HUES48 (cell line): ENCODE results near the gene EPHA4.

ENCODE experiments used
- H3K27ac ChIP-seq: one replicate; pipeline ENCODE4 v1.7.0; 2013; ENCODE audit warnings: low read depth, low read length, inconsistent platforms
- H3K27me3 ChIP-seq: 2 replicates; pipeline ENCODE4 v1.6.1; 2013; ENCODE audit warnings: mild to moderate bottlenecking, low read length; ENCODE audit not compliant: control insufficient read depth, insufficient read depth
- H3K36me3 ChIP-seq: 2 replicates; pipeline ENCODE4 v1.6.1; 2013; ENCODE audit warnings: low read length; ENCODE audit not compliant: control insufficient read depth, insufficient read depth
- H3K4me1 ChIP-seq: 2 replicates; pipeline ENCODE4 v1.6.1; 2013; ENCODE audit warnings: mild to moderate bottlenecking, low read length; ENCODE audit not compliant: control insufficient read depth, insufficient read depth
- H3K4me3 ChIP-seq: 2 replicates; pipeline ENCODE4 v1.5.1; 2013; ENCODE audit warnings: mild to moderate bottlenecking, low read depth, low read length
- H3K9ac ChIP-seq: 2 replicates; pipeline ENCODE4 v1.6.1; 2013; ENCODE audit warnings: mild to moderate bottlenecking, low read depth, low read length, moderate library complexity
- H3K9me3 ChIP-seq: 2 replicates; pipeline ENCODE4 v1.6.1; 2013; ENCODE audit warnings: low read length; ENCODE audit not compliant: control insufficient read depth, insufficient read depth

EPHA4 gene

DNA sequence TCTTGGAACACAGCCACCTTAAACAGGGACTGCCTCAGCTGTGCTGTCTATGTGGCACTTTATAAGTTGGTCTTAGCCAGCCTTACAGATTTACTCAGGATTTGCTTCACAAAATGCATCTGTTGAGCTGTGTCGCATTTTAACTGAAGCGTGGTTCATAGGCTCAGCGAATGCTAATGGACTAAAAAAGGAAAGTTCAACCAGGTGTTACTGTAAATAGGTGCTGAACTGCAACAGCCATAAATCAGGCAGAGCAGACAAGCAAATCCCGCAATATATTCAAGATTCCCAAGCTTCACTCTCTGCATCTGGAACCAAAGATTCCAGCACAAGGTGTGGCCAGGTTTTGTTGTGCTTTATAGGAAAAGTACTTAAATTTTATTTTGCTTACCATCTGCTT, 130.0 kb downstream of the EPHA4 start:
- Histone ChIP-seq H3K36me3 (0 out of 2 replicates have a peak, but pooled peaks cover 3% of the 10 kb centered on the region), H3K4me1 (no peaks in the 10 kb centered on the region), H3K9me3 (no peaks in the 10 kb centered on the region), H3K27me3 (no peaks in the 10 kb centered on the region), H3K9ac (no peak overlapping the region), H3K27ac (no peak overlapping the region), H3K4me3 (no peak overlapping the region)

DNA sequence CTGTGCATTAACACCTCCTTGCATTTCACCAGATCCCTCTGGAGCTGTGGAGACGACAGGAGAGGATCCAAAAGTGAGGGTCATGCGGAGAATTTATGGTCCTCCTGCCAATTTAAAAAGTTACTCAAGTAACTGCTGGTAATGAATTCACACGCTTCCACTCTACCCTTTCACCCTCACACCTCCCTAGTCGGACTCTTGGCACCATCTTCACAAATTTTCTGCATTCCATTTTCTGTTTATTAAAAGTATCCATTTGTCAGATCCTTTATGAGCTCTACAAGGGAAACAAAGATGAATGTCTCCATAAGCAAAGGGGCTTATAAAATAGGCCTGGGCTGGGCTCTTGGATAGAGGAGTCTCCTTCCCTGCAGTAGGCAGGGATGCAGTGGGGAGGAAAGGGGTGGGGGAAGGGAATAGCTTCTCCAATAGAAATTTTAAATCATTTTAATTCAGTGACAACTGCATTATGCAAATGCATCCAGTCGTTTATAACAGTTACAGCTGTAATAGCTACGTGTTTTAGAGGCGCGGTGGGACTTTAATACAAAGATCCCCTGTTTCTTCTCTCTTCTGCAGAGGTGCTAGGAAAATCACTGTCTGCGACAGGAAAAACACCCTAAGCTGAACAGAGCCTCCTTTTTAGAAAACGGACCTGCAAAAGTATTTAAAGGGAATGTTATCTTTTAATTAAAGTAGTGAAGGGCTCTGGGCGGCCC, 132.2 kb downstream of the EPHA4 start:
- 0 out of 2 replicates have a peak, but pooled peaks cover 3% of the 10 kb centered on the region for H3K36me3 ChIP-seq
- H3K4me1 ChIP-seq = peaks cover 19% of the 10 kb centered on the region
- no peak overlapping the region for H3K27ac ChIP-seq
- H3K4me3 ChIP-seq = no peak overlapping the region
- no peak overlapping the region for H3K9ac ChIP-seq
- H3K9me3 ChIP-seq = no peaks in the 10 kb centered on the region
- H3K27me3 ChIP-seq = no peaks in the 10 kb centered on the region

- no peak overlapping the region for H3K27ac ChIP-seq
- H3K9ac ChIP-seq = no peak overlapping the region
- H3K9me3 ChIP-seq = no peaks in the 10 kb centered on the region
- H3K36me3 ChIP-seq = no peaks in the 10 kb centered on the region; the same call in 1 of the 2 replicates
- no peaks in the 10 kb centered on the region for H3K27me3 ChIP-seq
- H3K4me3 ChIP-seq = no peak overlapping the region
- peaks cover 31% of the 10 kb centered on the region for H3K4me1 ChIP-seq
Measured at GRCh38 chr2:221437056-221437455, 135.0 kb downstream of the EPHA4 start.

- Histone ChIP-seq H3K4me1 (peaks cover 31% of the 10 kb centered on the region), H3K36me3 (no peaks in the 10 kb centered on the region; the same call in 1 of the 2 replicates), H3K27ac (no peak overlapping the region), H3K4me3 (no peak overlapping the region), H3K9ac (no peak overlapping the region), H3K9me3 (no peaks in the 10 kb centered on the region), H3K27me3 (no peaks in the 10 kb centered on the region)
Measured at GRCh38 chr2:221435171-221435570, 136.9 kb downstream of the EPHA4 start.

DNA sequence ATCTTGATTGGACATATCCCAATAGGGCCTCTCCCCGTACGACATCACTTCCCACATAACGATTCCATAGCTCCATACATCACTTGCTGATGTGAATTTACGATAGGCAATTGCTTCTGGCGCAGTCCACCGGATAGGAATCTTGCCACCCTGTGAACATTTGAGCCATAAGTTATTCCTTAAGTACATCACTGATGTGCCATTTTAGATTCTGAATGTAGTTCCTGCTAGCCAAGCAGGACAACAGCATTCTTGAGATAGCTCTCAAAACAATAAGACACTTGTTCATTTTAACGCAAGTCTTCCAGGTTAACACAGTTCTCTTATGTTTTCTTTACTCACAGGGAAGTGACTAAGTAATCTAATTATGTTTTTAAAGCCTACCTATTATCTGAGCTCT, 138.0 kb downstream of the EPHA4 start:
- Histone ChIP-seq H3K4me3 (no peak overlapping the region), H3K9me3 (no peaks in the 10 kb centered on the region), H3K4me1 (peaks cover 31% of the 10 kb centered on the region), H3K9ac (no peak overlapping the region), H3K27ac (no peak overlapping the region), H3K27me3 (no peaks in the 10 kb centered on the region), H3K36me3 (peaks cover 5% of the 10 kb centered on the region; the same call in 1 of the 2 replicates)

DNA sequence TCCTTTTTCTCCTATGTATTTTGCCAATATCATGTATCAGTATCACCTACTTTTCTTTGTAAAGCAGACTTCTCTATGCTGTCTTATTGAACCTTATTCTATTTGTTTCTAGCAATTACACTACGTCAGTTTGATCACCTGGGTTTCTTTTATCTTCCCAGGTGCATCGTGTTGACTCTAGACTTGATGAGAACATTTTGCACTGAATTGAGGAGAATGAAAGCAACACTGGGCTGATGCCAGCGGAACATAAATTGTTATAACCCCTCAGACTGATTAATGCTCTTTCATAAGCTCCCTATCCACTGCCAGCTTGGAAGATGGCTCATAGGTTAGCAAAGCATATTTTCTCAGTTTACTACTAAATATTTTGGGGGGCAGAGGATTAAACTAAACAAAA, 140.6 kb downstream of the EPHA4 start:
- Histone ChIP-seq H3K9ac (no peak overlapping the region), H3K27ac (no peak overlapping the region), H3K4me1 (peaks cover 27% of the 10 kb centered on the region), H3K9me3 (no peaks in the 10 kb centered on the region), H3K27me3 (no peaks in the 10 kb centered on the region), H3K36me3 (peaks cover 11% of the 10 kb centered on the region), H3K4me3 (no peak overlapping the region)

DNA sequence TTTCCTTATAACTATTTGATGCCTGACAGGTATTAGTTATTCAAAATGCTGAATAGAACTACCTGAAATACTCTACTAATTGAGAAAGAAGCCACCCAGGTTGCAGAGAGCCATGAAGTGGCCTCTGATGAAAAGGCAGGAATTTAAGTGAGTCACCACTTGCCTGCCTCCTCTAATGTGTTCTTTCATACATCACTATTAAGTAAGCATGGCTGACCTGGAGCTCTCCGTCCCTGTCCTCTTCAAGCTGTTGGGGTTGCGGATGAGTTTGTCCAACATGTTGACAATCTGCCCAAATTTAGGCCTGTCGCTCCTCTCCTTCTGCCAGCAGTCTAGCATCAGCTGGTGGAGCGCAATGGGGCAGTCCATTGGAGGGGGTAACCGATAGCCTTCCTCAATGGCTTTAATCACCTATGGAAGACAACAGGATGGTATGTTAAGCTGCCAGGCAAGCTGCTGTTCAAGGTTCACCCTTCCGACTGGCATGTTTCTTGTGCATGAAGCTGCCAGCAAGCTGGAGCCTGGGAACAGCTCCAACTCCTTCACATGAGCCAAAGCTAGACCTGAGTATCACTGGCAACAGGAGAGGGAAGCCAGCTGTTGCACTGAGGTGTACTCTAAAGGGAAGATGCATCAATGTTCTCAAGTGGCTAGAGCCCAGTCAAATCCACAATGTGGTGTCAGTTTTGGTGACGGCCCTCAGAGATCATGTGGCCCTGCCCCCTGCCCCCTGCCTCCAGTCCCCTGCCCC, 142.2 kb downstream of the EPHA4 start:
- Histone ChIP-seq H3K4me1 (peaks cover 11% of the 10 kb centered on the region), H3K9me3 (no peaks in the 10 kb centered on the region), H3K27me3 (no peaks in the 10 kb centered on the region), H3K36me3 (peaks cover 13% of the 10 kb centered on the region), H3K27ac (no peak overlapping the region), H3K4me3 (no peak overlapping the region), H3K9ac (no peak overlapping the region)

DNA sequence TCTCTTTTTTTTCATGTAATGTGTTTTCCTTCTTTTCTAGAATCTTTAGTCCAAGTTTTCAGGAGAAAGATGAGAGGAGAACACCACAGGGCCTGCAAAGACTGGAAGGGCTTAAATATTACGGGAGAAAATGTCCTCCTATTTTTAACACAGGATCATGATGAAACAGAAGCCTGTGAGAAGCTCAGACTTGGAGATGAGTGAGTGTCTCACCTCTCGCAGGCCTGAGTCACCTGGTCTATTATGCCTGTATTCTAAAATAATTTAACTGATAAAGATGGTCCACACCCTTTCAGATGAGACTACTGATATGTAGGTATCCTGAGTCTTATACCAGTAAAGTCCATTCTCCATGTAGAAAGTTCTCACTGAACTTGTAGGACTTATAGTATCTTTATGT, 143.2 kb downstream of the EPHA4 start:
- peaks cover 13% of the 10 kb centered on the region for H3K36me3 ChIP-seq
- H3K9me3 ChIP-seq = no peaks in the 10 kb centered on the region
- 0 out of 2 replicates have a peak, but pooled peaks cover 1% of the 10 kb centered on the region for H3K4me1 ChIP-seq
- no peak overlapping the region for H3K4me3 ChIP-seq
- H3K27ac ChIP-seq = no peak overlapping the region
- no peak overlapping the region for H3K9ac ChIP-seq
- no peaks in the 10 kb centered on the region for H3K27me3 ChIP-seq

GRCh38 chr2:221426929-221427328, 145.2 kb downstream of the EPHA4 start:
- Histone ChIP-seq H3K36me3 (peaks cover 13% of the 10 kb centered on the region), H3K9ac (no peak overlapping the region), H3K4me1 (no peaks in the 10 kb centered on the region), H3K27ac (no peak overlapping the region), H3K9me3 (no peaks in the 10 kb centered on the region), H3K4me3 (no peak overlapping the region), H3K27me3 (no peaks in the 10 kb centered on the region)

GRCh38 chr2:221425891-221426290, 146.2 kb downstream of the EPHA4 start:
- no peaks in the 10 kb centered on the region for H3K4me1 ChIP-seq

DNA sequence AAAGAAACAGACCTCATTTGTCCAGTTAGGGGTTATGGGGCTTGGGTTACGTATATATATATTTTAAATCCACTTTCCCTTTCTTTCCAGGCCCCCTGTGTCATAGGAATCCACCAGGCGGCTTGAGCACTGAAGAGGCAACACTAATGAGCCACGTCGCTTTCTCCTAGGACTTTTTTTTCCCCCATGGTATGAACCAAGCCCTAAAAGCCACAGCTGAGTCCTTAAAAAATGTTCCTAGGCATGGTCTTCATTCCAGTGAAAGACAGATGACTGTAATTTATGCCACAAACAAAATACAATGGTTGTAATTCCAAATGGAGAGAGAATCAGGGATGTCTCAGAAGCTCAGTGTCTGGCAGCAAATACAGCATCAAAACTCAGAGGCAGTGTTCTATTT, 146.8 kb downstream of the EPHA4 start:
- H3K27me3 ChIP-seq = no peaks in the 10 kb centered on the region
- H3K4me3 ChIP-seq = no peak overlapping the region
- no peak overlapping the region for H3K9ac ChIP-seq
- H3K27ac ChIP-seq = no peak overlapping the region
- H3K36me3 ChIP-seq = peaks cover 13% of the 10 kb centered on the region
- no peaks in the 10 kb centered on the region for H3K4me1 ChIP-seq
- no peaks in the 10 kb centered on the region for H3K9me3 ChIP-seq

More at GRCh38 chr2:221425891-221426290, 146.2 kb downstream of the EPHA4 start:
- Histone ChIP-seq H3K36me3 (peaks cover 13% of the 10 kb centered on the region), H3K27ac (no peak overlapping the region), H3K27me3 (no peaks in the 10 kb centered on the region), H3K9ac (no peak overlapping the region), H3K9me3 (no peaks in the 10 kb centered on the region), H3K4me3 (no peak overlapping the region)
